ENCODE data around the gene MAST3. TPM values are rescaled to one million over a fixed set of nuclear protein-coding genes. Genes with fewer than 3 reads are reported as not detected.

MAST3 gene
- total RNA-seq, 1 experiment from 2014 or later = 14.1 TPM

- CTCF ChIA-PET = interaction anchor here (0.6 to 0.7 kb wide), 2 partner anchors 30 to 75 kb away, joined by 4 to 12 read pairs; no protein-coding TSS in a partner anchor
- Histone ChIP-seq H3K4me3 (no peak overlapping the region), H3F3A (ENCODE audit: insufficient read depth, low read depth) (peaks cover 76% of the 10 kb centered on the region), H3K27me3 (ENCODE audit: insufficient read depth, low read depth) (no peaks in the 10 kb centered on the region), H3K4me2 (no peak overlapping the region), H3K9me2 (ENCODE audit: insufficient read depth) (no peaks in the 10 kb centered on the region), H3K9me3 (ENCODE audit: insufficient read depth, low read depth) (no peaks in the 10 kb centered on the region), H3K4me1 (replicated peaks; ENCODE audit: insufficient read depth) (peaks cover 15% of the 10 kb centered on the region), H3K36me3 (ENCODE audit: low read depth) (no peaks in the 10 kb centered on the region), H3K27ac (no peak overlapping the region), H2AFZ (no peak overlapping the region), H4K20me1 (ENCODE audit: insufficient read depth) (peaks cover 9% of the 10 kb centered on the region; the same call in 1 of the 2 replicates), H3K79me2 (ENCODE audit: low read depth) (no peaks in the 10 kb centered on the region)
- TF ChIP-seq EZH2 (IDR thresholded peaks at IDR 0.05; ENCODE audit: low read depth) = no peak
- intact Hi-C loops (cut with micrococcal nuclease; ENCODE audit: unreplicated experiment) = loop anchor here (5.0 kb wide), 1 partner anchor 163 kb away; the partner anchor contains the start of gene ARRDC2
- BruUV-seq (replicated peaks) = no TSS peak
- POLR2A ChIA-PET (ENCODE audit: unreplicated experiment) = no interaction called here
- no peak for DNase-seq
Measured at GRCh38 chr19:18170714-18171255, 73.2 kb downstream of the MAST3 start.

GRCh38 chr19:18171605-18172327 lies 74.2 kb downstream of the MAST3 start:
- H3K36me3 ChIP-seq (ENCODE audit: low read depth) = no peaks in the 10 kb centered on the region
- H3K79me2 ChIP-seq (ENCODE audit: low read depth) = no peaks in the 10 kb centered on the region
- intact Hi-C loops (cut with micrococcal nuclease; ENCODE audit: unreplicated experiment) = loop anchor here (5.0 kb wide), 1 partner anchor 164 kb away; the partner anchor contains the start of gene ARRDC2
- no peaks in the 10 kb centered on the region for H3K9me2 ChIP-seq (ENCODE audit: insufficient read depth)
- POLR2A ChIA-PET (ENCODE audit: unreplicated experiment) = no interaction called here
- no peaks in the 10 kb centered on the region for H3K9me3 ChIP-seq (ENCODE audit: insufficient read depth, low read depth)
- TF ChIP-seq EZH2 (IDR thresholded peaks at IDR 0.05; ENCODE audit: low read depth) (no peak), CTCF (conservative IDR thresholded peaks at IDR 0.05) (no peak)
- H4K20me1 ChIP-seq (ENCODE audit: insufficient read depth) = peaks cover 6% of the 10 kb centered on the region; the same call in 1 of the 2 replicates
- CTCF ChIA-PET = interaction anchor here (0.7 to 1.0 kb wide), 2 partner anchors 10 to 29 kb away, joined by 3 to 12 read pairs; no protein-coding TSS in a partner anchor
- no peak for DNase-seq
- H3K27ac ChIP-seq = no peak overlapping the region
- peaks cover 68% of the 10 kb centered on the region for H3F3A ChIP-seq (ENCODE audit: insufficient read depth, low read depth)
- no TSS peak for BruUV-seq (replicated peaks)
- H2AFZ ChIP-seq = no peak overlapping the region
- H3K4me1 ChIP-seq (replicated peaks; ENCODE audit: insufficient read depth) = peaks cover 15% of the 10 kb centered on the region
- H3K27me3 ChIP-seq (ENCODE audit: insufficient read depth, low read depth) = no peaks in the 10 kb centered on the region
- no peak overlapping the region for H3K4me2 ChIP-seq
- H3K4me3 ChIP-seq = no peak overlapping the region

GRCh38 chr19:18172331-18173053 lies 74.9 kb downstream of the MAST3 start:
- Histone ChIP-seq H3F3A (ENCODE audit: insufficient read depth, low read depth) (peaks cover 61% of the 10 kb centered on the region), H3K79me2 (ENCODE audit: low read depth) (no peaks in the 10 kb centered on the region), H3K27ac (no peak overlapping the region), H3K9me2 (ENCODE audit: insufficient read depth) (no peaks in the 10 kb centered on the region), H4K20me1 (ENCODE audit: insufficient read depth) (peaks cover 6% of the 10 kb centered on the region; the same call in 1 of the 2 replicates), H3K27me3 (ENCODE audit: insufficient read depth, low read depth) (no peaks in the 10 kb centered on the region), H3K4me1 (replicated peaks; ENCODE audit: insufficient read depth) (peaks cover 15% of the 10 kb centered on the region), H3K4me2 (no peak overlapping the region), H2AFZ (no peak overlapping the region), H3K9me3 (ENCODE audit: insufficient read depth, low read depth) (no peaks in the 10 kb centered on the region), H3K36me3 (ENCODE audit: low read depth) (no peaks in the 10 kb centered on the region), H3K4me3 (no peak overlapping the region)
- ChIA-PET POLR2A (ENCODE audit: unreplicated experiment) (no interaction called here), CTCF (interaction anchor here (1.0 kb wide), 1 partner anchor 11 kb away, joined by 3 read pairs; no protein-coding TSS in a partner anchor)
- TF ChIP-seq EZH2 (IDR thresholded peaks at IDR 0.05; ENCODE audit: low read depth) (no peak), CTCF (conservative IDR thresholded peaks at IDR 0.05) (no peak)
- no peak for DNase-seq
- no TSS peak for BruUV-seq (replicated peaks)
- intact Hi-C loops (cut with micrococcal nuclease; ENCODE audit: unreplicated experiment) = loop anchor here (5.0 kb wide), 1 partner anchor 165 kb away; the partner anchor contains the start of gene ARRDC2

All from PC-9 (cell line).